PC-3 (cell line): ENCODE measurements around the gene SCO2. TPM values are rescaled to one million over a fixed set of nuclear protein-coding genes. Genes with fewer than 3 reads are reported as not detected.

Experiments used
- ATAC-seq: fragments of 200-7000 bp; cut with Tn5 transposase; 2 replicates; pipeline ENCODE4 v1.9.1; 2020; ENCODE audit warnings: mild to moderate bottlenecking, moderate library complexity
- BruUV-seq: library from RNA; stranded (reverse); fragments of 400-500 nt; replicated peaks from 2 replicates; lab custom pipeline; 2021; lab: Mats Ljungman, UMichigan
- CTCF ChIA-PET: fragments of 300-600 bp; sonication (Branson Sonifier 250); formaldehyde crosslinking; loops from one replicate; lab custom pipeline; 2022; ENCODE audit warnings: antibody characterized with exemption; lab: Charles Lee
- POLR2A ChIA-PET: fragments of 300-600 bp; sonication (Branson Sonifier 250); formaldehyde crosslinking; loops from one replicate; lab custom pipeline; 2022; ENCODE audit warnings: antibody characterized with exemption; ENCODE audit not compliant: unreplicated experiment; lab: Charles Lee
- DNase-seq: peaks from one replicate; pipeline ENCODE4 v3.0.0-alpha.2; 2015
- H2AFZ ChIP-seq: fragments of 300-600 bp; sonication (generic); 2 replicates; pipeline ENCODE4 v1.6.0; 2016; ENCODE audit warnings: antibody characterized with exemption, low read length
- H3F3A ChIP-seq: fragments of 300-600 bp; sonication (generic); one replicate; pipeline ENCODE4 v1.6.0; 2017; ENCODE audit warnings: antibody characterized with exemption, low read length, control low read depth, mild to moderate bottlenecking; ENCODE audit not compliant: unreplicated experiment
- H3K27ac ChIP-seq: fragments of 300-600 bp; sonication (generic); 2 replicates; pipeline ENCODE4 v1.5.1; 2016; ENCODE audit warnings: mild to moderate bottlenecking, low read length
- H3K27me3 ChIP-seq: fragments of 300-600 bp; sonication (generic); 2 replicates; pipeline ENCODE4 v1.6.1; 2016; ENCODE audit warnings: low read length, mixed read lengths
- H3K36me3 ChIP-seq: fragments of 300-600 bp; sonication (generic); 2 replicates; pipeline ENCODE4 v1.6.1; 2016; ENCODE audit warnings: low read depth, mixed run types, low read length, mixed read lengths
- H3K4me1 ChIP-seq: fragments of 300-600 bp; sonication (generic); 2 replicates; pipeline ENCODE4 v1.5.1; 2016; ENCODE audit warnings: low read length; ENCODE audit not compliant: insufficient read depth
- H3K4me2 ChIP-seq: fragments of 300-600 bp; sonication (generic); 2 replicates; pipeline ENCODE4 v1.6.0; 2016; ENCODE audit warnings: low read length
- H3K4me3 ChIP-seq: fragments of 300-600 bp; sonication (generic); 2 replicates; pipeline ENCODE4 v1.5.1; 2016; ENCODE audit warnings: mild to moderate bottlenecking, low read length, mixed read lengths
- H3K79me2 ChIP-seq: fragments of 300-600 bp; sonication (generic); 2 replicates; pipeline ENCODE4 v1.6.1; 2017; ENCODE audit warnings: low read length, mixed read lengths
- H3K9ac ChIP-seq: fragments of 300-600 bp; sonication (generic); 2 replicates; pipeline ENCODE4 v1.6.0; 2016; ENCODE audit warnings: mild to moderate bottlenecking, low read length
- H3K9me2 ChIP-seq: fragments of 300-600 bp; sonication (generic); replicated peaks from 2 replicates; pipeline ENCODE4 v1.6.1; 2016; ENCODE audit warnings: mixed run types, low read length, mixed read lengths
- H3K9me3 ChIP-seq: fragments of 300-600 bp; sonication (generic); 2 replicates; pipeline ENCODE4 v1.6.1; 2016; ENCODE audit warnings: low read length, mixed read lengths
- H4K20me1 ChIP-seq: fragments of 300-600 bp; sonication (generic); 2 replicates; pipeline ENCODE4 v1.6.1; 2016; ENCODE audit warnings: low read length, mixed read lengths
- EZH2 ChIP-seq: fragments of 300-600 bp; sonication (generic); IDR thresholded peaks from one replicate; pipeline ENCODE4 v1.6.1; 2017; ENCODE audit warnings: antibody characterized with exemption, mild to moderate bottlenecking, low read length; ENCODE audit not compliant: unreplicated experiment
- EZH2phosphoT487 ChIP-seq: fragments of 300-600 bp; sonication (generic); IDR thresholded peaks from 2 replicates; pipeline ENCODE4 v1.6.1; 2018; ENCODE audit warnings: mild to moderate bottlenecking, antibody characterized with exemption, low read length, borderline replicate concordance
- intact Hi-C: fragments of 100-400 bp; cut with micrococcal nuclease; formaldehyde crosslinking; loops from 2 replicates; pipeline ENCODE4 v1.9.0; 2023
- total RNA-seq: library from RNA; depleted of rRNA; stranded (reverse); fragments of >200 nt; gene quantifications from 2 replicates; pipeline ENCODE4 v1.2.3, GENCODE V29; 2014
- TF ChIP-seq, protein P1 (sequence below): fragments of 300-600 bp; sonication (generic); conservative IDR thresholded peaks from 2 replicates; pipeline ENCODE4 v1.5.1; 2017; ENCODE audit warnings: antibody characterized with exemption, low read depth, mild to moderate bottlenecking, low read length

Gene SCO2
- total RNA-seq, 1 experiment from 2014 or later = 5.8 TPM

DNA sequence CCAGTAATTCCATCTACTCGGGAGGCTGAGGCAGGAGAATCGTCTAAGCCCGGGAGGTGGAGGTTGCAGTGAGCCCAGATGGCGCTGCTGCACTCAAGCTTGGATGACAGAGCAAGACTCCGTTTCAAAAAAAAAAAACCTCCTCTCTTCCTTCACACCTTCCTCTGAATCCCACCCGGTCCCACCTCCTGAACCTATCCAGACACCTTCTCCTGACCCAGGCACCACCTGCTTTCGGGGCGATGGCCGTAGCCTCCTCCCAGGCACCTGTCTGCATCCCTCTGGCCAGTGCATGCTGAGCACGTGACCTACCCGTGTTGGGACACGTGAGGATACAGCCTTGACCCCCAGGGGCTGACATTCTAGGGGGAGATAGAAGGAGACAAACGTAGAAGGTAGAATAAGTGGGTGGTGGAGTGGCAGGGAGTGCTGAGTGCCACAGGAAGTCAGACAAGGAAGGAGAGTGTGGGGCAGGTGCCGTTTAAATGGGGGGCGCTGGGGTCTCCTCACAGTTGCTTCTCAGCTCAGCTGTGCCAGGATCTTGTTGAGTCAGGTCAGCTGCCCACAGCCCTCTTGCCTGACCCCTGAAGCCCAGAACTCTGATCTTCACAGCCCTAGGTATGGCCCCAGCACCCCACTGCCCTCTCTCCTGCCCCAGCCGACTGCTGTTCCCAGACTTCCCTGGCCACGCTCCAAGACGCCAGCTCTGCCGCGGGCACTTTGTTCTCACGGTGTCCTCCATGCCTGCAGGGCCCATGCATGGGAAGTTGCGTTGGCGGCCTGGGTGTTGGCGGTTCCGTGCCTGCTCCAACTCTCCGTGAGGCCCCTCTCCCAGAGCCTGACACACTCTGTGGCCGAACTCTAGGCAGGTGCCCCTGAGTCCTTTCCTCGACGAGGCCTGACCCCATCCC is 39.9 kb downstream of the SCO2 start:
- Histone ChIP-seq H3F3A (no peaks in the 10 kb centered on the region), H3K4me2 (no peak overlapping the region), H3K36me3 (no peaks in the 10 kb centered on the region), H4K20me1 (no peaks in the 10 kb centered on the region), H3K4me3 (no peak overlapping the region), H3K4me1 (no peaks in the 10 kb centered on the region), H3K9me3 (no peaks in the 10 kb centered on the region), H3K79me2 (no peaks in the 10 kb centered on the region), H3K9me2 (no peaks in the 10 kb centered on the region), H3K27me3 (no peaks in the 10 kb centered on the region), H3K27ac (no peak overlapping the region), H3K9ac (no peak overlapping the region), H2AFZ (no peak overlapping the region)
- CTCF ChIA-PET = interaction anchor here (0.6 to 0.7 kb wide), 2 partner anchors 32 to 87 kb away, joined by 3 to 8 read pairs; no protein-coding TSS in a partner anchor
- BruUV-seq = no TSS peak
- DNase-seq = no peak
- ATAC-seq = no peak
- no peak for TF ChIP-seq EZH2phosphoT487
- TF ChIP-seq, protein P1, sequence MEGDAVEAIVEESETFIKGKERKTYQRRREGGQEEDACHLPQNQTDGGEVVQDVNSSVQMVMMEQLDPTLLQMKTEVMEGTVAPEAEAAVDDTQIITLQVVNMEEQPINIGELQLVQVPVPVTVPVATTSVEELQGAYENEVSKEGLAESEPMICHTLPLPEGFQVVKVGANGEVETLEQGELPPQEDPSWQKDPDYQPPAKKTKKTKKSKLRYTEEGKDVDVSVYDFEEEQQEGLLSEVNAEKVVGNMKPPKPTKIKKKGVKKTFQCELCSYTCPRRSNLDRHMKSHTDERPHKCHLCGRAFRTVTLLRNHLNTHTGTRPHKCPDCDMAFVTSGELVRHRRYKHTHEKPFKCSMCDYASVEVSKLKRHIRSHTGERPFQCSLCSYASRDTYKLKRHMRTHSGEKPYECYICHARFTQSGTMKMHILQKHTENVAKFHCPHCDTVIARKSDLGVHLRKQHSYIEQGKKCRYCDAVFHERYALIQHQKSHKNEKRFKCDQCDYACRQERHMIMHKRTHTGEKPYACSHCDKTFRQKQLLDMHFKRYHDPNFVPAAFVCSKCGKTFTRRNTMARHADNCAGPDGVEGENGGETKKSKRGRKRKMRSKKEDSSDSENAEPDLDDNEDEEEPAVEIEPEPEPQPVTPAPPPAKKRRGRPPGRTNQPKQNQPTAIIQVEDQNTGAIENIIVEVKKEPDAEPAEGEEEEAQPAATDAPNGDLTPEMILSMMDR = no peak
- no peak for TF ChIP-seq EZH2
- intact Hi-C loops = no loop called here
- POLR2A ChIA-PET = no interaction called here

- ChIA-PET POLR2A (no interaction called here), CTCF (interaction anchor here (0.6 to 0.7 kb wide), 2 partner anchors 42 to 85 kb away, joined by 3 to 8 read pairs; no protein-coding TSS in a partner anchor)
- no peak overlapping the region for H3K4me2 ChIP-seq
- no TSS peak for BruUV-seq
- no peaks in the 10 kb centered on the region for H3K4me1 ChIP-seq
- no peaks in the 10 kb centered on the region for H3K9me2 ChIP-seq
- no peak overlapping the region for H2AFZ ChIP-seq
- no peaks in the 10 kb centered on the region for H4K20me1 ChIP-seq
- no peaks in the 10 kb centered on the region for H3F3A ChIP-seq
- H3K79me2 ChIP-seq = no peaks in the 10 kb centered on the region
- no peak for TF ChIP-seq EZH2phosphoT487
- TF ChIP-seq, protein P1 = no peak
- no peak for TF ChIP-seq EZH2
- H3K4me3 ChIP-seq = no peak overlapping the region
- H3K9me3 ChIP-seq = no peaks in the 10 kb centered on the region
- intact Hi-C loops = no loop called here
- no peaks in the 10 kb centered on the region for H3K36me3 ChIP-seq
- H3K9ac ChIP-seq = no peak overlapping the region
- H3K27me3 ChIP-seq = no peaks in the 10 kb centered on the region
- ATAC-seq = no peak
- no peak overlapping the region for H3K27ac ChIP-seq
- DNase-seq = no peak
These were observed 41.2 kb downstream of the SCO2 start for GRCh38 chr22:50483977-50484853.
